ENCODE measurements around the gene EIF4H. TPM values are rescaled to one million over a fixed set of nuclear protein-coding genes. Genes with fewer than 3 reads are reported as not detected.

EIF4H gene
- total RNA-seq = 100 to 1,000 TPM; 365 to 426 TPM

GRCh38 chr7:74173866-74174605, at the start of gene EIF4H:
EIF4H (plus strand) TSS chr7:74174356; CDS start chr7:74174384, 28 bp downstream.
- peak; percentile 88 for ATAC-seq (replicated peaks)
- H3K36me3 Mint-ChIP-seq (ENCODE audit: low read depth) = peaks cover 44% of the 10 kb centered on the region
- no peaks in the 10 kb centered on the region for H3K27me3 Mint-ChIP-seq
- no peaks in the 10 kb centered on the region for H3K9me3 Mint-ChIP-seq
- H3K4me1 Mint-ChIP-seq = peaks cover 14% of the 10 kb centered on the region
- peak within 1 kb of the TSS; percentile 95 for H3K4me3 Mint-ChIP-seq
- peak within 1 kb of the TSS; percentile 97 for H3K27ac Mint-ChIP-seq

GRCh38 chr7:74126220-74126880, 47.8 kb upstream of the EIF4H start:
- Mint-ChIP-seq H3K4me3 (no peak overlapping the region), H3K4me1 (no peaks in the 10 kb centered on the region), H3K27ac (no peak overlapping the region), H3K36me3 (ENCODE audit: low read depth) (peaks cover 4% of the 10 kb centered on the region), H3K27me3 (no peaks in the 10 kb centered on the region), H3K9me3 (no peaks in the 10 kb centered on the region)
- ATAC-seq (replicated peaks) = no peak

- Mint-ChIP-seq H3K27me3 (no peaks in the 10 kb centered on the region), H3K9me3 (no peaks in the 10 kb centered on the region), H3K4me1 (no peaks in the 10 kb centered on the region), H3K4me3 (no peak overlapping the region), H3K36me3 (ENCODE audit: low read depth) (no peaks in the 10 kb centered on the region), H3K27ac (no peak overlapping the region)
- no peak for ATAC-seq (replicated peaks)
Observed at GRCh38 chr7:74129887-74130286, 44.3 kb upstream of the EIF4H start.

GRCh38 chr7:74130518-74130917, 43.6 kb upstream of the EIF4H start:
- no peak overlapping the region for H3K27ac Mint-ChIP-seq
- no peaks in the 10 kb centered on the region for H3K27me3 Mint-ChIP-seq
- H3K4me3 Mint-ChIP-seq = no peak overlapping the region

GRCh38 chr7:74134117-74134620, 40.0 kb upstream of the EIF4H start:
- Mint-ChIP-seq H3K4me3 (no peak overlapping the region), H3K36me3 (ENCODE audit: low read depth) (no peaks in the 10 kb centered on the region), H3K9me3 (no peaks in the 10 kb centered on the region), H3K27me3 (no peaks in the 10 kb centered on the region), H3K4me1 (peaks cover 3% of the 10 kb centered on the region), H3K27ac (peak overlapping the region; percentile 25)
- ATAC-seq (replicated peaks) = peak; percentile 70

More at GRCh38 chr7:74130518-74130917, 43.6 kb upstream of the EIF4H start:
- H3K9me3 Mint-ChIP-seq = no peaks in the 10 kb centered on the region
- H3K36me3 Mint-ChIP-seq (ENCODE audit: low read depth) = no peaks in the 10 kb centered on the region
- ATAC-seq (replicated peaks) = no peak
- H3K4me1 Mint-ChIP-seq = no peaks in the 10 kb centered on the region

DNA sequence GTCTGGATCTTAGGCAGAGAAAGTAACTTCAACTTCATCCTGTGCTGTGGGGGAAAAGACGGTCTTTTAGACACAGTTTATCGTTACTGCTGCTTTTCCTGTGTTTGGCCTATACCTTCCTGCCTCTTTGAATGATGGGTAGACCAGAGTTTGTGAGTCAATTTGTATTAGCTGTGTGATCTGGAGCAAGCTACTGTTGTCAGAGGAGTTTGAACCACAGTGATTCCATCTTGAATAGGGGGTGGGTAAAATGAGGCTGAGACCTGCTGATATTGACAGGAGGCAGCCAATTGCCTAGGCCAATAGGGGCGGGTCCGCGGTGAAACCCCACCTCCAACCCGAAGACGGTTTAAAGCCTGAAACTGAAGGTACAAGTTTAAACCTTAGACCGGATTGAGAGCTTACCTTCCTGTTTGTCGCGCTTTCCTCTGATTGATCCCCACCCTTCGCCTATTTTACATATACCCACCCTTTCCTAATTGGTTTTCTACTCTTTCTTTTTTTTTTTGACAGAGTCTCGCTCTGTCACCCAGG, 35.8 kb upstream of the EIF4H start:
- Mint-ChIP-seq H3K27ac (peak overlapping the region; percentile 12), H3K36me3 (ENCODE audit: low read depth) (no peaks in the 10 kb centered on the region), H3K4me3 (no peak overlapping the region), H3K9me3 (no peaks in the 10 kb centered on the region), H3K27me3 (no peaks in the 10 kb centered on the region), H3K4me1 (peaks cover 3% of the 10 kb centered on the region)
- peak; percentile 50 for ATAC-seq (replicated peaks)

GRCh38 chr7:74138945-74139843, 35.0 kb upstream of the EIF4H start:
- Mint-ChIP-seq H3K4me3 (no peak overlapping the region), H3K4me1 (peaks cover 3% of the 10 kb centered on the region), H3K9me3 (no peaks in the 10 kb centered on the region), H3K27ac (peak overlapping the region; percentile 12), H3K27me3 (no peaks in the 10 kb centered on the region), H3K36me3 (ENCODE audit: low read depth) (no peaks in the 10 kb centered on the region)
- no peak for ATAC-seq (replicated peaks)

DNA sequence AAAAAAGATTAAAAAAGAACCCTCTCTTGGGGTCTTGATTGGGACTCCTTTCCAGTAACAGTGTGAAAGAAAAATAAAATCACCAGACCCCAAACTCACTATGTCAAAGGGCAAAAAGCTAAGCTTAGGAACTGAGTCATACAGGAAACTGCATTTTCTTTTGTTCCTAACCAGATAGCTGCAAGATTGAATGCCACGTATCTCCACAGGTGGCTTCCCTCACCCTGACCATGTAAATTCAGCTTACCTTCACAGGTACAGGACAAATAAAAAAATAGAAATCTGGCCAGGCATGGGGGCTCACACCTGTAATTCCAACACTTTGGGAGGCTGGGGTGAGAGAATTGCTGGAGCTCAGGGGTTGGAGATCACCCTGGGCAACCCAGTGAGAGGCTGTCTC, 32.5 kb upstream of the EIF4H start:
- no peaks in the 10 kb centered on the region for H3K27me3 Mint-ChIP-seq
- H3K4me3 Mint-ChIP-seq = no peak overlapping the region
- H3K4me1 Mint-ChIP-seq = peaks cover 3% of the 10 kb centered on the region
- no peaks in the 10 kb centered on the region for H3K9me3 Mint-ChIP-seq
- H3K27ac Mint-ChIP-seq = no peak overlapping the region
- peak; percentile 39 for ATAC-seq (replicated peaks)
- no peaks in the 10 kb centered on the region for H3K36me3 Mint-ChIP-seq (ENCODE audit: low read depth)

GRCh38 chr7:74143383-74143782, 30.8 kb upstream of the EIF4H start:
- no peaks in the 10 kb centered on the region for H3K27me3 Mint-ChIP-seq

GRCh38 chr7:74148491-74148890, 25.7 kb upstream of the EIF4H start:
- no peaks in the 10 kb centered on the region for H3K27me3 Mint-ChIP-seq
- no peak overlapping the region for H3K4me3 Mint-ChIP-seq
- no peak for ATAC-seq (replicated peaks)
- no peaks in the 10 kb centered on the region for H3K4me1 Mint-ChIP-seq
- H3K9me3 Mint-ChIP-seq = no peaks in the 10 kb centered on the region
- H3K27ac Mint-ChIP-seq = no peak overlapping the region
- no peaks in the 10 kb centered on the region for H3K36me3 Mint-ChIP-seq (ENCODE audit: low read depth)

More at GRCh38 chr7:74143383-74143782, 30.8 kb upstream of the EIF4H start:
- H3K27ac Mint-ChIP-seq = no peak overlapping the region
- no peaks in the 10 kb centered on the region for H3K9me3 Mint-ChIP-seq
- H3K36me3 Mint-ChIP-seq (ENCODE audit: low read depth) = no peaks in the 10 kb centered on the region
- H3K4me1 Mint-ChIP-seq = no peaks in the 10 kb centered on the region
- no peak overlapping the region for H3K4me3 Mint-ChIP-seq
- ATAC-seq (replicated peaks) = no peak

GRCh38 chr7:74149071-74149470, 25.1 kb upstream of the EIF4H start:
- no peaks in the 10 kb centered on the region for H3K4me1 Mint-ChIP-seq
- H3K4me3 Mint-ChIP-seq = no peak overlapping the region
- H3K9me3 Mint-ChIP-seq = no peaks in the 10 kb centered on the region
- H3K27ac Mint-ChIP-seq = no peak overlapping the region
- H3K27me3 Mint-ChIP-seq = no peaks in the 10 kb centered on the region
- ATAC-seq (replicated peaks) = no peak
- no peaks in the 10 kb centered on the region for H3K36me3 Mint-ChIP-seq (ENCODE audit: low read depth)

GRCh38 chr7:74149603-74150002, 24.6 kb upstream of the EIF4H start:
- H3K4me1 Mint-ChIP-seq = no peaks in the 10 kb centered on the region

DNA sequence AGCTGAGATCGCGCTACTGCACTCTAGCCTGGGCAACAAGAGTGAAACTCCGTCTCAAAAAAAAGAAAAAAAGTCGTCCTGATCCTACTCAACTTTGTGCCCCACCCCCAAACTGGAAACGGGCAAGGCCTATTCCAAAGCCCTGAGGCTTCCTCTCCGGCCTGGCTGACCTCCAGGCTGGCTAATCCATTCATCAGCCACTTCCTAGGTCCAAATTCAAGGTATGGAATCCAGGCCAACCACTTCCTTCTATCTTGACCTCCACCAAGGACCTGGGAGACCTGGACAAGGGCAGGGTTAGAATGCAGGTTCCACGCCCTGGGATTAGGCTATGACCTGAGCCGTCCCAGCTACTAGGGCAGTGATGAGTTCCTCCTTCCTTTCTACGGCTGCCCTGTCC, 20.4 kb upstream of the EIF4H start:
- Mint-ChIP-seq H3K27ac (no peak overlapping the region), H3K9me3 (no peaks in the 10 kb centered on the region), H3K4me1 (no peaks in the 10 kb centered on the region), H3K27me3 (no peaks in the 10 kb centered on the region), H3K36me3 (ENCODE audit: low read depth) (no peaks in the 10 kb centered on the region), H3K4me3 (no peak overlapping the region)
- no peak for ATAC-seq (replicated peaks)

More at GRCh38 chr7:74149603-74150002, 24.6 kb upstream of the EIF4H start:
- H3K27ac Mint-ChIP-seq = no peak overlapping the region
- H3K27me3 Mint-ChIP-seq = no peaks in the 10 kb centered on the region
- no peaks in the 10 kb centered on the region for H3K36me3 Mint-ChIP-seq (ENCODE audit: low read depth)
- H3K4me3 Mint-ChIP-seq = no peak overlapping the region
- no peak for ATAC-seq (replicated peaks)
- no peaks in the 10 kb centered on the region for H3K9me3 Mint-ChIP-seq

DNA sequence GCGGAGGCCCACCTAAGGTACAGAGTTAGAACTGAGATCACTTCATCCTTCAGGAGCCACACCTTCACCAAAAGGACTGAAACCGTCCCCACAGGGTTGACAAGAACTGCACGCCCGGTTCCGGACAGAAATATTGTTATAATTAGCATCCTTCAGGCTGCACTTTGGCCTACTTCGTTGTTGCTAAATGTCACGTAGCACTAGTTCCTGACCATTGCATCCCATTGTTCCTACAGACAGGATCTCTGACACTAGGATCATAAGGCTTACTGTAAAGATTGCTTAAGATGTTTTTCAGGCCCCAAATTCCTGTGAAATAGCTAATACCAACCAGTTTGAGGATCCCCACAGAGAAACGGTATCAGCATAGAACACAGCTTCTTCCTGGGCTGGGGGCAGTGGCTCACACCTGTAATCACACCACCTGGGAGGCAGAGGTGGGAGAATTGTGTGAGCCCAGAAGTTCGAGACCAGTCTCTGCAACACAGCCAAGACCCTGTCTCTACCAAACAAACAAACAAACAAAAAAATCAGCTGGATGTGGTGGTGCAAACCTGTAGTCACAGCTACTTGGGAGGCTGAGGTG, 18.3 kb upstream of the EIF4H start:
- no peaks in the 10 kb centered on the region for H3K27me3 Mint-ChIP-seq
- ATAC-seq (replicated peaks) = no peak
- H3K36me3 Mint-ChIP-seq (ENCODE audit: low read depth) = no peaks in the 10 kb centered on the region
- H3K4me3 Mint-ChIP-seq = no peak overlapping the region
- H3K9me3 Mint-ChIP-seq = no peaks in the 10 kb centered on the region
- H3K4me1 Mint-ChIP-seq = no peaks in the 10 kb centered on the region
- no peak overlapping the region for H3K27ac Mint-ChIP-seq
